Breast epithelium (tissue), 4 donors: ENCODE data around the gene ZNF512B. TPM values are rescaled to one million over a fixed set of nuclear protein-coding genes. Genes with fewer than 3 reads are reported as not detected.

ENCODE experiments used
- DNase-seq, 2 donors: peaks; one replicate each; pipeline ENCODE4 v3.0.0-alpha.2; 2019; ENCODE audit warnings: low spot score in 2 of 2
- H3K27ac ChIP-seq, 2 donors: fragments of 200-600 bp; sonication (generic) in 1 of 2; one replicate each; pipeline ENCODE4 v1.5.1; 2016 to 2019; ENCODE audit warnings: mild to moderate bottlenecking in 1 of 2
- H3K27me3 ChIP-seq, 2 donors: fragments of 200-600 bp; sonication (generic) in 1 of 2; one replicate each; pipeline versions ENCODE4 v1.5.1 to v1.6.0; 2017 to 2019; ENCODE audit warnings: control low read depth in 1 of 2, mild to moderate bottlenecking in 1 of 2
- H3K36me3 ChIP-seq: fragments of 200-600 bp; one replicate; pipeline ENCODE4 v1.5.1; 2019
- H3K4me1 ChIP-seq, 2 donors: fragments of 200-600 bp; sonication (generic); one replicate each; pipeline ENCODE4 v1.5.1; 2016 to 2019; ENCODE audit warnings: control low read depth in 1 of 2
- H3K4me3 ChIP-seq, 3 donors: fragments of 200-600 bp; sonication (generic); 1 replicate in 2 of 3; 2 replicates in 1 of 3; pipeline ENCODE4 v1.5.1; 2016 to 2019; ENCODE audit warnings: mild to moderate bottlenecking in 3 of 3, moderate library complexity in 2 of 3
- H3K9me3 ChIP-seq, 2 donors: fragments of 200-600 bp; sonication (generic) in 1 of 2; one replicate each; pipeline ENCODE4 v1.5.1; 2016 to 2019; ENCODE audit warnings: control low read depth in 1 of 2
- POLR2A ChIP-seq: fragments of 450-650 bp; IDR thresholded peaks from one replicate; pipeline ENCODE4 v1.6.1; 2016; ENCODE audit warnings: antibody characterized with exemption, mild to moderate bottlenecking, moderate library complexity
- POLR2AphosphoS5 ChIP-seq, 3 donors: sonication (generic); formaldehyde crosslinking; IDR thresholded peaks; one replicate each; pipeline ENCODE4 v1.6.1; 2017; ENCODE audit warnings: antibody characterized with exemption in 3 of 3
- intact Hi-C: fragments of 100-400 bp; cut with DNase I; formaldehyde crosslinking; loops from one replicate; pipeline ENCODE4 v1.15.1; 2023; ENCODE audit warnings: low total_unique reads
- total RNA-seq, 3 donors: library from RNA; depleted of rRNA; stranded (reverse); fragments of >200 nt; gene quantifications; one replicate each; pipeline ENCODE4 v1.1.0, GENCODE V29; 2016
- TF ChIP-seq, protein P1 (sequence below), 3 donors: fragments of 450-650 bp; IDR thresholded peaks; one replicate each; pipeline ENCODE4 v1.5.1; 2016 to 2017; ENCODE audit warnings: antibody characterized with exemption in 3 of 3, mild to moderate bottlenecking in 3 of 3, moderate library complexity in 3 of 3

Gene ZNF512B
- total RNA-seq, 3 donors from 2014 or later: 5.8 to 12.7 (median 9.2) TPM

DNA sequence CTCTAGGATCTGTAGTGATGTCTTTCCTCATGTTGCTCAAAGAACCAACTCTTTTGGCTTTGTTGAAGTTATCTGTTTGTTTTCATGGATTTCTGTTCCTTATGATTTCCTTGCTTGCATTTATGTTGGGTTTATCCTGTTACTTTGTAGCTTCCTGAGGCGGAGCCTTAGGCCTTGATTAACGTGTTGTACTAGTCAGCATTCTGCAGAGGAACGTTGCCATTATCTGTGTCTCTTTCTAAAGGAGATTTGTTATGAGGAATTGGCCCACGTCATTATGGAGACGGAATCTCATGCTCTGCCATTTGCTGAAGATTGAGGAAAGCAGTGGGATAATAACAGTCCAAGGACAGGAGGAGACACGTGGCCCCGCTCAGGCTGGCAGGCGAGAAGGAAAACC, 43.4 kb downstream of the ZNF512B start:
- H3K9me3 ChIP-seq: no peaks in the 10 kb centered on the region
- intact Hi-C loops: no loop called here
- no peaks in the 10 kb centered on the region for H3K4me1 ChIP-seq
- no peak for DNase-seq
- TF ChIP-seq POLR2AphosphoS5 (IDR thresholded peaks at IDR 0.05) (no peak), POLR2A (no peak)
- TF ChIP-seq, protein P1, sequence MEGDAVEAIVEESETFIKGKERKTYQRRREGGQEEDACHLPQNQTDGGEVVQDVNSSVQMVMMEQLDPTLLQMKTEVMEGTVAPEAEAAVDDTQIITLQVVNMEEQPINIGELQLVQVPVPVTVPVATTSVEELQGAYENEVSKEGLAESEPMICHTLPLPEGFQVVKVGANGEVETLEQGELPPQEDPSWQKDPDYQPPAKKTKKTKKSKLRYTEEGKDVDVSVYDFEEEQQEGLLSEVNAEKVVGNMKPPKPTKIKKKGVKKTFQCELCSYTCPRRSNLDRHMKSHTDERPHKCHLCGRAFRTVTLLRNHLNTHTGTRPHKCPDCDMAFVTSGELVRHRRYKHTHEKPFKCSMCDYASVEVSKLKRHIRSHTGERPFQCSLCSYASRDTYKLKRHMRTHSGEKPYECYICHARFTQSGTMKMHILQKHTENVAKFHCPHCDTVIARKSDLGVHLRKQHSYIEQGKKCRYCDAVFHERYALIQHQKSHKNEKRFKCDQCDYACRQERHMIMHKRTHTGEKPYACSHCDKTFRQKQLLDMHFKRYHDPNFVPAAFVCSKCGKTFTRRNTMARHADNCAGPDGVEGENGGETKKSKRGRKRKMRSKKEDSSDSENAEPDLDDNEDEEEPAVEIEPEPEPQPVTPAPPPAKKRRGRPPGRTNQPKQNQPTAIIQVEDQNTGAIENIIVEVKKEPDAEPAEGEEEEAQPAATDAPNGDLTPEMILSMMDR (IDR thresholded peaks at IDR 0.05): no peak
- H3K27me3 ChIP-seq: no peaks in the 10 kb centered on the region
- H3K27ac ChIP-seq: no peak overlapping the region
- H3K4me3 ChIP-seq: no peak overlapping the region
- H3K36me3 ChIP-seq: peaks cover 4% of the 10 kb centered on the region

DNA sequence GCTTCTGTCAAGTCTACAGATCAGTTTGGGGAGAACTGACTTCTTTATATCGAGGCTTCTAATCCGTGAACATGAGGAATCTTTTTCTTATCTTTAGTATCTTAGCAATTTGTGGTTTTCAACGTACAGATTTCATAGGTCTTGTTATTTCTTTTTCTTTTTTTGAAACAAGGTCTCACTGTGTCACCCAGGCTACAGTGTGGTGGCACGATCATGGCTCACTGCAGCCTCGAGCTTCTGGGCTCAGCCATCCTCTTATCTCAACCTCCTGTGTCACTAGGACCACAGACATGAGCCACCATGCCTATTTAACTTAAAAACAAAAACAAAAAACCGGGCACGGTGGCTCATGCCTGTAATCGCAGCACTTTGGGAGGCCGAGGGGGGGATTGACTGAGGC, 45.5 kb downstream of the ZNF512B start:
- intact Hi-C loops: no loop called here
- Histone ChIP-seq H3K4me1 (no peaks in the 10 kb centered on the region), H3K4me3 (no peak overlapping the region), H3K36me3 (peaks cover 4% of the 10 kb centered on the region), H3K9me3 (no peaks in the 10 kb centered on the region), H3K27ac (no peak overlapping the region), H3K27me3 (no peaks in the 10 kb centered on the region)
- no peak for DNase-seq
- TF ChIP-seq, protein P1 (IDR thresholded peaks at IDR 0.05): no peak
- TF ChIP-seq POLR2A (no peak), POLR2AphosphoS5 (IDR thresholded peaks at IDR 0.05) (no peak)

DNA sequence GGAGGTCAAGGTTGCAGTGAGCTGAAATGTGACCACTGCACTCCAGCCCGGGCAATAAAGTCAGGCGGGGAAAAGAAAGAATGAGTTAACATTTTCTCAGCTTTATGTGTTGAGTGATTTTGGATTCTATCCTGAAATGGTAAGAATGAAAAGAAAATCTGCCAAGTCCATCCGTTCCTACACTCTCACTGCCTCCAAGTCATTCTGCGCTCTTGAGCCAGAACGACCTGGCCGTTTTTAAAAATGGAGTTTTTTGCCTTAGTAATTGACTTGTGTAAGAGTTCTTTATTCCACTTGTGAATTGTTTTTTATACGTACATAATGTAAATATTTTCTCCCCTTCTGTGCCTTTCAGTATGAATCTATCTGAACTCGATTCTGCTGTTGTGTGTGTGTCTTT, 46.1 kb downstream of the ZNF512B start:
- intact Hi-C loops: no loop called here
- Histone ChIP-seq H3K4me1 (no peaks in the 10 kb centered on the region), H3K36me3 (peaks cover 4% of the 10 kb centered on the region), H3K27ac (no peak overlapping the region), H3K27me3 (no peaks in the 10 kb centered on the region), H3K9me3 (no peaks in the 10 kb centered on the region), H3K4me3 (no peak overlapping the region)
- TF ChIP-seq POLR2AphosphoS5 (IDR thresholded peaks at IDR 0.05) (no peak), POLR2A (no peak)
- TF ChIP-seq, protein P1 (IDR thresholded peaks at IDR 0.05): no peak
- DNase-seq: no peak

DNA sequence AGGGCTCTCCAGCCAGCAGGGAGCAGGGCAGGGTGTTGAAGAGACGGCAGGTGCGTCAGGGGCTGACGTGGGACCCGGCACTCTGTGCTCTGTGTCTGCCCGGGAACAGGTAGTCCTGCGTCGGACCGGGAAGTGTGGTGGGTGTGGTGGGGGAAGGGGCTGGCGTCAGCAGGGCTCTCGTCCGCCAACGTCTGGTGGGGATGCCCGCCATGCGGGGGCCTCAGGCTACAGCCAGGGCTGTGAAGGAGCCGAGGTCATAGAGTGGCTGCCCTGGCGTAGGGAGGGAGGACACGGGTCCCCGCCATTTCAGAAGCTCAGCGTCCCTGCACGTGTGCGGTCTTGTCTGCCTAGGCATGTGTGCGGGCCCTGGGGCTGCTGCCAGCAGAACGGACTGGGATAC, 49.5 kb downstream of the ZNF512B start:
- no peak overlapping the region for H3K27ac ChIP-seq
- TF ChIP-seq, protein P1 (IDR thresholded peaks at IDR 0.05): no peak
- TF ChIP-seq POLR2A (no peak), POLR2AphosphoS5 (IDR thresholded peaks at IDR 0.05) (no peak)
- no peaks in the 10 kb centered on the region for H3K9me3 ChIP-seq
- no peaks in the 10 kb centered on the region for H3K36me3 ChIP-seq
- no peaks in the 10 kb centered on the region for H3K27me3 ChIP-seq
- intact Hi-C loops: no loop called here
- DNase-seq: no peak
- no peaks in the 10 kb centered on the region for H3K4me1 ChIP-seq
- no peak overlapping the region for H3K4me3 ChIP-seq

DNA sequence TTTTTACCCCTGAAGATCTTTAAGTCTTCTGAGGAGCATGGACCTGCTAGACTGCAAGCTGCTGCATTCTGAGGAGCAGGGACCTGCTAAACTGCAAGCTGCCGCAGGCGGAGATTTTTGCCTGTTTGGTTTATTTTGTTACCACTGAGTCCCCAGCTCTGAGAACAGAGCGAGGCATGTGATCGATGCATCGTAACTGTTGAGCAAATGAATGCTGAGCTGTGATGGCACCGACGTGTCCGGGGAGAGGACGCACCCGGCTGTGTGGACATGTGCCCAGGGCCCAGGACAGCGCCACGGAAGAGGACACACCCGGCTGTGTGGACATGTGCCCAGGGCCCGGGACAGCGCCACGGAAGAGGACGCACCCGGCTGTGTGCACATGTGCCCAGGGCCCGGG, 50.6 kb downstream of the ZNF512B start:
- DNase-seq: no peak
- H3K27ac ChIP-seq: no peak overlapping the region
- H3K9me3 ChIP-seq: no peaks in the 10 kb centered on the region
- H3K36me3 ChIP-seq: no peaks in the 10 kb centered on the region
- intact Hi-C loops: no loop called here
- H3K4me3 ChIP-seq: no peak overlapping the region
- H3K4me1 ChIP-seq: no peaks in the 10 kb centered on the region
- H3K27me3 ChIP-seq: no peaks in the 10 kb centered on the region
- TF ChIP-seq, protein P1 (IDR thresholded peaks at IDR 0.05): no peak
- TF ChIP-seq POLR2AphosphoS5 (IDR thresholded peaks at IDR 0.05): no peak
- TF ChIP-seq POLR2A: no peak
